Muscle of back (tissue), 11 donors: Measurements from ENCODE around the gene ANKRD35. TPM values are rescaled to one million over a fixed set of nuclear protein-coding genes. Genes with fewer than 3 reads are reported as not detected.
A peak's percentile ranks its signal among the peaks of the same experiment; 100 is the strongest.

Experiments used
- DNase-seq, 3 donors: peaks; one replicate each; pipeline versions ENCODE4 v3.0.0 to v3.0.0-alpha.2; 2013
- polyA plus RNA-seq, 10 donors: library from polyadenylated mRNA; unstranded; fragments of 120-200 nt; gene quantifications; one replicate each; pipeline ENCODE4 v1.2.1, GENCODE V29; 2013; ENCODE audit not compliant: insufficient read length in 10 of 10

Gene ANKRD35
- polyA plus RNA-seq, 10 donors = 1.8 to 4.6 (median 2.3) TPM

DNA sequence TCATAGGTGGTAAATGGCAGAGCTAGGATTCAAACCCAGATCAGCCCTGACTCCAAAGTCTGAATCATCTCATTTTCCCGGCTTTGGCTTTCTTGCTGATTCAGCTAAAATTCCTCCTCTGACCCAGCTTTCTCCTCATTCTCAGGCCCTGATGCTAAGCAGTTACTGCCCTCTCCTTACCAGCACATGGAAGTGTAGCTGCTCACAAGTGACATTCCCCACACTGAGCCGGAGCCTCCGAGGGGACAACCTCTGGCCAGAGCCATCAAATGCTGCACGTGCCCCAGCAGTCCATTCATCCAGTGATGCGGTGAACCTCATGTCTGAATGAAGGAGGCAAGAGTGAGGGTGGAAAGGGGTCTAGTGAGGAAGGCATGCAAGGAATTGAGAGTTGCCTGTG lies 13.1 kb upstream of the ANKRD35 start:
- no peak for DNase-seq

GRCh38 chr1:145897969-145898368 lies 12.3 kb upstream of the ANKRD35 start:
- no peak for DNase-seq

DNA sequence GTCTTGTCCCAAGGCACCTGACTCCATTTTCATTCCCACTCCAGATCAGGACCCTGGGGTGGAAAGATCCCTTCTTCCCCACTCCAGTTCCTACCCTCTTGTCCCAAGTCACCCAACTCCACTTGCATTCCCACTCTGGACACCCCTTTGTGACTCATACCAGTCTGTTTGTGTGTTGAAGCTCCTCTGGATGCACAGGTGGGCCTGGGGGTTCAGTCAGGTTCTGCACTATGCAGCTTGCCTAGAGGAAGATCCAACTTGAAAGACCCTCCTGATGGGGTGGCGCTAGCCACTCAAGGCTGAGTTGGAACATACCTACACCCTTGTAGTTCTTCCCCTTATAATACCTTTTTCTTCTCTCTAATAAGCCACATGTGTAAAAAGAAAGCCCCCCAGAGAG lies 9.8 kb upstream of the ANKRD35 start:
- no peak for DNase-seq

GRCh38 chr1:145893306-145894055 lies 7.8 kb upstream of the ANKRD35 start:
- DNase-seq = no peak

DNA sequence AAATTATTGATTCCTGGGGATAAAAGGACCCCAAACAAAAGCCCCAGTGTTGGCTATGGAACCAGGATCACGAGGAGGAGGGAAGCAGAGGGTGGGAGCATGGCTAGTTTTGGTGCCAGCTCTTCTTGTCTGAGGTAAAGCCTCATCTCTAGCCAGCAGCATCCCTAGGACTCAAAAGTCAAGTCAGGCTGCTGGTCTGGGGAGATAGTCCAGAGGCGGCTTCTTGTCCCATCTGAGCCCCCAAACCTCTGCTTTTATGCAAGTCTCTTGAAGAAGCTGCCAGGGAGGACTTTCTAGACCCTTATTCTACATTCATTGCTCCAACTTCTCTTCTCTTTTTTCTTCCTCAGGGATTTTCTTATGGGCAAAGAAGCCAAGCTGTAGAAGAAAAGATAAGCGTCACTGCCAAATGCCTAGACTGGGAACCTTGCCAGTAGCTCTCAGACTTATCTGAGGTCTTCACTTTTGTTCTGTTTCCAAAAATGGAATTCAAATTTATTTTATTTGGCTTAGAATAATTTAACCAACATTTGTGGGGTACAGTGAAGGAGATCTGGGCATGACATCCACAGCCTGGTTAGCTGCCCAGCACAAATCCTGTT lies 6.9 kb upstream of the ANKRD35 start:
- no peak for DNase-seq

DNA sequence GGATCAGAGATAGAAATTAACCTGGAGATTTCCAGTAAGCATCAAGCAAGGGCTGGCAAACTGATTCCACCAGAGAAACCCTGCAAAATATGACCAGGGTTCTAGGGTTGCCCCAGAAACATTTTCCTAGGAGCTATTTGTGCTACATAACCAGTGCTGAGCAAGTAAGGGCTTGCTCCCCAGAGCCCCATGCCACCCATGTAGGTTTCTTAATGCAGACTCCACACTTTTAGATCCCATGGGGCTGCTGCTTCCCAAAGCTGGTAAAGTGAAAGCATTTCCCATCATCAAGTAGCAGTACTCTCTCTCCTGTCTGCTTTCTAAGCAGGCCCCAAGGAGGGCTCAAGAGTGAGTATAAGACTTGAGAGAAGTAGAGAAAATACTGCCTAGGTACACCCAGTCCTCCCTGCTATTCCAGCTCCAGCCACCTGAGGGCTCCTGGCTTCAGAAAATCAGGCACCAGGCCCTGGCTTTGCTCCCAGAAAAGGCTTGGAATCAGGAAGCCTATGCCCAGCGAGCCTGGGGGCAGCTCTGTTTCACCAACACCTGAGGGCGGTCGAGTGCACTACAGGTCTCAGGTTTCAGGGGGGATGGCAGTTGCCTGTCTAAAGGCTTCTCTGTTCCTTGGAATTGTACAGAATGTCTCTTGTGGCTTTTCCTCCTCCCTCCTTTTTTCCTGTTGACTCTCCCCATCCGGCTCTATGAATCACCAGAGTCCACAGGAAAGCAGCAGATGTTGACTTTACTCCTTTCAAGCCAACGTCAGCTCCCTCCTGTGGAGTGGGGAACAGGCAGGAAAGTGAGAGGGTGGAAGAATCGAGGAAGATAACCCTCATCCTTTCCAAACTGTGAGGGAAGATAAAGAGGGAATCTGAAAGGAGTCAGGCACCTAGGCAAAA lies 6.2 kb upstream of the ANKRD35 start:
- peak; percentile 95 to 98 (median 96) for DNase-seq

DNA sequence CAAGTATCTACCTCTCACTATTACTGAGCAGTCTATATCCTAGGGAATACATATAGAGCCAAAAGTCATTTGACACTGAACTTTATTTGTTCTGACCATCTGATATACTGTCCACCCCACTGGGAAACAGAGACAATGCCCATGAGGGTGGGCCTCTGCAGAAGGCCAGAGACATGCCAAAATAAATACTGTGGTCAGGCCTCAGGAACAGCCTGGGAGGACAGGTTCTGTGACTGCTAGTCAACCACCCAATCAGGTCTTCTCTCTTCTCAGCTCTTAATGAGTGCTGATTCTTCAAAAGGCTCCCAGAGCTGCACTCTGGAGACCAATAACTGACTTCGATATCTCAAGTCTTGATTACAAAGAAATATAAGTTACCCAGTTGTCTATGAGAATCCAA lies 5.5 kb upstream of the ANKRD35 start:
- DNase-seq = no peak

GRCh38 chr1:145889722-145890121 lies 4.1 kb upstream of the ANKRD35 start:
- no peak for DNase-seq

- DNase-seq = no peak
Measured at GRCh38 chr1:145887631-145888030, 2.0 kb upstream of the ANKRD35 start.

DNA sequence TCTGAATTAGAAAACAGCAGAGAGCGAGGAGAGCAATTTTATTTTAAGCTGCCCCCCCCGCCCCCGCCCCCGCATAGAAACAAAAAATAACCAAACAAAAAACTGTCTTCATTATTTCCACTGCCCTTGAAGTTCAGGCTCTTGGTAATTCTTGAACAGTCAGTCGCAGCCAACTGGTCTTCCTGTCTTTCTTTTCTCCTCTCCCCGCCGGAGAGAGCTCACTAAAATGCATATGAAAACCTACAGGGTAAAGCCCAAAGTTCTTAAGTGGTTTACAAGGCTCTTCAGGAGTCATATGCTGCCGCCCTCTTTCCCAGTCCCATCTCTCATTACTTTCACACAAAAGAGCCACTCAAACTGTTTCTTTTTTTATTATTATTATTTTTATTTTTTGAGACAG lies 1.1 kb upstream of the ANKRD35 start:
- DNase-seq = peak in 1 of 3 donors; percentile 34

GRCh38 chr1:145886390-145886789 lies 724 bp upstream of the ANKRD35 start:
- DNase-seq = peak in 1 of 3 donors; percentile 27

- no peak for DNase-seq
Measured at GRCh38 chr1:145884675-145885074, 991 bp downstream of the ANKRD35 start.

DNA sequence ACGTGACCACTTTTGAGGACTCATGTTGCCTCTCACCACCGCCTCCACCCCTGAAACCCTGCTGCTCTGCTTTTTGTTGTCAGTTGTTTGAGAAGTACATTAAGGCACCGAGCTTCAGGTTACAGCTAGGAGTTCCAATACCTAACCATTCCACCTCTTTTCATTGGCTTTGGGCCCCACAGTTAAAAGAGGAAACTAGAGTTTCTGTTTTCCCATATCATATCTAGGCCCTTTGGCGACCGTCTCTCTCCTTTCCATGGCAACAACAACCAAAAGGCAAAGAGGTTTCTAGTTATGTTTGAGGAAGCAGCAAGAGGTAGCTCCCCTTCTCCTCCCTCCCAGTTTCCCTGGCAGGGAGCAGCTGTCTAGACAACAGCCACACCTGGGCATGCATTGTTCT lies 5.9 kb downstream of the ANKRD35 start:
- no peak for DNase-seq

GRCh38 chr1:145878724-145879123 lies 6.9 kb downstream of the ANKRD35 start:
- DNase-seq = no peak

- no peak for DNase-seq
Measured at GRCh38 chr1:145877923-145878486, 7.7 kb downstream of the ANKRD35 start.

- no peak for DNase-seq
Measured at GRCh38 chr1:145874646-145875045, 11.0 kb downstream of the ANKRD35 start.

DNA sequence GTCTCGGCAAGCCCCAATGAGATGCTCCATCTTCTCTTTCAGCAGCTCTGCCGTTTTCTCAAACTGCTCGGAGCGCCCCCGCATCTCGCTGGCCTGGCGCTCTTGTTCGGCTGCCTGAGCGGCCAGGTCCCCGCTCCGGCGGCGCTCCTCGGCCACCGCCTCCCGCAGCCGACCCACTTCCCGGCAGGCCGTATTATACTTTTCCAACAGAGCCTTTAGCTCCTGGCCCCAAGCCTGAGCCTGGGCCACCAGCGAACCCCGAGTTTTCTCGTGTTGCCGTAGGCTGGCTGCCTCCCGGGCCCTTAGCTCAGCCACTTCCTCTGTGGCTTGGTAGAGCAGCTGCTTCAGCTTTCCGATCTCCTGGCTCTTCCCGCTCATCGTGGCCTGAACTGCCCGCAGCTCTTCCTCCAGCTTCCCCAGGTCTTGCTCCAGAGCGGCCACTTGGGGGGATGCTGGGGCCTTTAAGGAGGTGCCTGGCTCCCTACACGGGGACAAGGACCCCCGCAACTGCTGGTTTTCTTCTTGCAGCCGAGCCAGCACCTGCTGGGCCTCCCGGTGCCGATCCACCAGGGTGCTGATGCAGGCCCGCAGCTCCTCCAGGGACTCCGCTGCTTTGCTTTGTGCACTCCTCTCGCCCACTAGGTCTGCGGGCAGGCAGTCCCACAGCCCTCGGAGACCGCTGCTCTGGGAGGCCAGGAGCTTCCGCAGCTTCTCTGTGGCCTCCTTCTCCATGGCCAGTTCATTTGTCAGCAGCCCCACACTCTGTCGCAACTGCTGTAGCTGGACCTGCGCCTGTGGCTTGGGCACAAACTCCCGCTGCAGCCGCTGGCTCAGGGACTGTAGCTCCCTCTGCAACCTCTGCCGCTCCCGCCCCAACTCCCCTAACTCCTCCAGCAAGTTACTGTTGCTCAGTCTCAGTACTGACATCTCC lies 13.4 kb downstream of the ANKRD35 start:
- DNase-seq = peak in 2 of 3 donors; percentile 69 to 91

DNA sequence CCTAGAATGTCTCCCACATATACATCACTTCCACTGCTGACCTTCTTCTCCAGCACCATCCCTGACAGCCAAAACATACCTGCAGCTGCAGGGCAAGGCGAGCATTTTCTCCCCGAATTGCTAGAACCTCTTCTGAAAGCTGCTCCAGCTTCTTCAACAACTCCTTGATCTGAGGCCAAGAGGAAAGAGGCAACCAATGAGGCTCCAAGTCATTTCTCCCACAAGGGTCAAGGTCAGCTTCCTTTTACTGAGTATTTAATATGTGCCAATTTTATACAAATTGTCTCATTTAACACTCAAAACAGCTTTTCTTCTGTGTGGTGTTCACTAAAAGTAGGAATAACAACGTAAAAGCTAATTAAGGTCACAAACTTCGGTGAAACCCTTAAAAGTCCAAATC lies 17.4 kb downstream of the ANKRD35 start:
- DNase-seq = no peak

GRCh38 chr1:145863282-145864018 lies 22.2 kb downstream of the ANKRD35 start:
- peak; percentile 45 to 93 (median 86) for DNase-seq

- DNase-seq = peak; percentile 91 to 97 (median 95)
Measured at GRCh38 chr1:145859491-145860023, 26.1 kb downstream of the ANKRD35 start.
